Kidney epithelial cell (primary cell): Measurements from ENCODE around the gene RYR3. TPM values are rescaled to one million over a fixed set of nuclear protein-coding genes. Genes with fewer than 3 reads are reported as not detected.

ENCODE experiments used
- DNase-seq: peaks from one replicate; pipeline ENCODE4 v3.0.0-alpha.2; 2010; ENCODE audit warnings: low read depth
- H3K27me3 ChIP-seq: 2 replicates; pipeline ENCODE4 v1.6.0; 2011; ENCODE audit warnings: low read length; ENCODE audit not compliant: control insufficient read depth, insufficient read depth
- H3K36me3 ChIP-seq: 2 replicates; pipeline ENCODE4 v1.5.1; 2011; ENCODE audit warnings: low read length; ENCODE audit not compliant: control insufficient read depth, insufficient read depth
- H3K4me3 ChIP-seq: 2 replicates; pipeline ENCODE4 v1.5.1; 2011; ENCODE audit warnings: low read depth, mild to moderate bottlenecking, control low read depth, low read length
- CTCF ChIP-seq: IDR thresholded peaks from 2 replicates; pipeline ENCODE4 v1.5.1; 2011; ENCODE audit warnings: mild to moderate bottlenecking, moderate library complexity, low read length, control low read depth, inconsistent platforms; ENCODE audit not compliant: insufficient read depth, poor library complexity, severe bottlenecking
- total RNA-seq: library from RNA; depleted of rRNA; stranded (reverse); fragments of >200 nt; gene quantifications from 2 replicates; pipeline ENCODE4 v1.2.3, GENCODE V29; 2015

Gene RYR3
- total RNA-seq, 1 donor from 2014 or later, result 0.50 TPM

DNA sequence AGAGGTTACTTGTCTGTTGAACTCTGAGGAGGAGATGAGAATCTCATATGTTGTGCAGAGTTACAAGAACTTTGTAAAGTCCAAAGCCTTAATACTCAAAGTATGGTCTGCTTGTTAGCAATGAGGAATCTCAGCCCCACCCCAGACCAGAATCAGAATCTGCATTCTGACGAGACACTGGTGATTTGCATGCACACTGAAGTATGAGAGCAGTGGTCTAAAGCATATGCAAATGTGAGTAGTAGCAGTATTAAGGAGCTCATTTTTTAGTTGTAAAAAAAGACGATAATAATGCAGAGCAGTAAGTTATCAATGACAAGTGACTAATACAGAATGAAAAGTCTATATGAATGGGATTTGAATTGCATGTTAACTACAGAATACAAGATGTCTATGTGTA, 327.7 kb downstream of the RYR3 start:
- no peak for DNase-seq
- Histone ChIP-seq H3K36me3 (no peaks in the 10 kb centered on the region), H3K27me3 (peaks cover 3% of the 10 kb centered on the region), H3K4me3 (no peak overlapping the region)
- no peak for TF ChIP-seq CTCF

GRCh38 chr15:33639051-33639450, 328.3 kb downstream of the RYR3 start:
- no peak for DNase-seq
- no peak for TF ChIP-seq CTCF
- peaks cover 3% of the 10 kb centered on the region for H3K27me3 ChIP-seq
- no peak overlapping the region for H3K4me3 ChIP-seq
- no peaks in the 10 kb centered on the region for H3K36me3 ChIP-seq

DNA sequence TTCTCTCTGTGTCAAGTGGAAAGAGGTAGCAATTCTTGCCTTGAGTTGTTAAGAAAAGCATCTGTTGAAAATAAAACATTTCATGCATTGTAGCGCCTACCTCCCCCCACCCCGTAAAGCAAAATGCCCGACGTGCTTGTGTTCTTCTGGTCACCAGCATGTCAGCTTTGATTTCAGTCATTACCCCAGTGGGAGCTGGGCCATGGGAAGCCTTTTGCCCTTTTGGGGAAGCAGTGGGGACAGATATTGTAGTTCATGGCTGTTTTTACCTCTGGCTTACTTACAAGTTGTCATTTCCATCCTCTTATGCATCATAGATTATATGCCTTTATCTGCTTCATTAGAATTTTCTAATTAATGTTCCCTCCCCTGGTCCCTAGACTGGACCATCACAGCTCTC, 328.7 kb downstream of the RYR3 start:
- Histone ChIP-seq H3K4me3 (no peak overlapping the region), H3K36me3 (no peaks in the 10 kb centered on the region), H3K27me3 (peaks cover 3% of the 10 kb centered on the region)
- DNase-seq, result no peak
- TF ChIP-seq CTCF, result no peak

DNA sequence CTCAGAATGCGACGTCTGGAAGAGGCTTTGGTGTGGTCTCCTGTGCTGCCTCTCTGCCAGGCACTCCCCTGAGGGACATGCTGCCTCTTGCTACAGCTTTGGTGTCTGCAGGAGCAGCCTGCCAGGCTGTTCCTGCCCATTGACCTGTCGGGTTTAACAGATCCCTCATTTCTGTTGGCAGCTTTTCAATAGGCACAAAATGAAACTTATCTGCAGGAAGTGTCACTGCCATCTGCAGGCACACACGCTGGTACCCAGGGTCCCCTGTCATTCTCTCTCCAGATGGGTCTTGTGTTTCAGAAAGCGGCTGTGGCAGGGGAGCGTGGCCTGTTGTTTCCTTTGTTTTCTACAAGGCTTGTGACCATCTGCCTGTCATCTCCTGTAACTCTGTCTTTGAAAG, 329.2 kb downstream of the RYR3 start:
- H3K36me3 ChIP-seq, result no peaks in the 10 kb centered on the region
- no peak for DNase-seq
- no peak overlapping the region for H3K4me3 ChIP-seq
- H3K27me3 ChIP-seq, result peaks cover 3% of the 10 kb centered on the region
- TF ChIP-seq CTCF, result no peak

GRCh38 chr15:33641069-33641468, 330.3 kb downstream of the RYR3 start:
- Histone ChIP-seq H3K4me3 (no peak overlapping the region), H3K36me3 (no peaks in the 10 kb centered on the region), H3K27me3 (peaks cover 3% of the 10 kb centered on the region)
- TF ChIP-seq CTCF, result no peak
- DNase-seq, result no peak

- H3K4me3 ChIP-seq, result no peak overlapping the region
- H3K36me3 ChIP-seq, result no peaks in the 10 kb centered on the region
- H3K27me3 ChIP-seq, result peaks cover 3% of the 10 kb centered on the region
- no peak for DNase-seq
- no peak for TF ChIP-seq CTCF
These were observed 333.5 kb downstream of the RYR3 start for GRCh38 chr15:33644304-33644703.
